ENCODE measurements around the gene FTCDNL1. TPM values are rescaled to one million over a fixed set of nuclear protein-coding genes. Genes with fewer than 3 reads are reported as not detected.

The FTCDNL1 gene
- total RNA-seq, 1 experiment from 2014 or later: 2.0 TPM

DNA sequence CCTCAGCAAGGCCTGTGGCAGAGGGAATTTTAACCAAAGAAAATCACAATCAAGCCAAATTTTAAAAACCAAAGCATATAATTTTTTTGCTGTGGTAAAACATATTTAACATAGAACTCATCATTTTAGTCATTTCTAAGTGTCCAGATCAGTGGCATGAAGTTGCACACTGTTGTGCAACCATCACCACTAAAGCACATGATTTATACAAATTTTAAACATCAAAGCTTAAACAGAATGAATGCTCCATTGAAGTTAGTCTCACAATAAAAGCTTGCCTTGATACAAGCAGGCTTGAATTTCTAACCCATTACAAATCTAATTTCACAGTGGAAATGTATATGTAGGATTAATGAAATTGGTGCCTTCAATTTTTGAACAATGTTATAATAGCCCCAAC, 31.2 kb downstream of the FTCDNL1 start:
- H3K23ac ChIP-seq (ENCODE audit: insufficient read length, low read depth, low read length): no peak overlapping the region
- H3K23me2 ChIP-seq (ENCODE audit: insufficient read length, low read depth, low read length, poor library complexity, severe bottlenecking): no peaks in the 10 kb centered on the region
- no peaks in the 10 kb centered on the region for H4K20me1 ChIP-seq (ENCODE audit: control insufficient read depth, insufficient read depth, insufficient read length)
- no peaks in the 10 kb centered on the region for H3K79me1 ChIP-seq (ENCODE audit: insufficient read depth, low read depth, low read length, poor library complexity, severe bottlenecking)
- H3K9ac ChIP-seq (ENCODE audit: extremely low read depth, insufficient read length, low read length): no peak overlapping the region
- H3K79me2 ChIP-seq (ENCODE audit: insufficient read depth, low read length): no peaks in the 10 kb centered on the region
- H2BK12ac ChIP-seq (ENCODE audit: insufficient read length, low read depth, low read length): no peak overlapping the region
- no peak overlapping the region for H2AK5ac ChIP-seq (ENCODE audit: insufficient read length, low read length)
- H3K9me3 ChIP-seq (ENCODE audit: control insufficient read depth, low read depth, low read length): no peaks in the 10 kb centered on the region
- Mint-ChIP-seq H3K27me3 (ENCODE audit: low read depth) (no peaks in the 10 kb centered on the region), H3K36me3 (ENCODE audit: insufficient read depth in 1 of 3, low read depth in 3 of 3) (no peaks in the 10 kb centered on the region), H3K4me3 (no peak overlapping the region), H3K27ac (no peak overlapping the region), H3K4me1 (peaks cover 2% of the 10 kb centered on the region in 2 experiments; a peak in 1 of 4 replicates), H3K9me3 (no peaks in the 10 kb centered on the region)
- H3T11ph ChIP-seq (ENCODE audit: low read length): no peak overlapping the region
- H3K14ac ChIP-seq (ENCODE audit: insufficient read depth, low read length): no peak overlapping the region
- H3K18ac ChIP-seq (ENCODE audit: insufficient read length, low read depth, low read length): no peak overlapping the region
- no peak overlapping the region for H2BK15ac ChIP-seq (ENCODE audit: low read depth, low read length)
- no peak overlapping the region for H4K91ac ChIP-seq (ENCODE audit: insufficient read length, low read depth, low read length)
- no peak overlapping the region for H2AFZ ChIP-seq (ENCODE audit: low read length)
- H3K4me1 ChIP-seq (ENCODE audit: insufficient read depth, low read length): no peaks in the 10 kb centered on the region
- no peak overlapping the region for H2BK5ac ChIP-seq (ENCODE audit: insufficient read length, low read length)
- no peak overlapping the region for H3K27ac ChIP-seq (ENCODE audit: insufficient read length, low read depth, low read length)
- H2BK20ac ChIP-seq (ENCODE audit: low read depth, low read length, poor library complexity, severe bottlenecking): no peak overlapping the region
- no peak for TF ChIP-seq CTCF (conservative IDR thresholded peaks at IDR 0.05)
- no peak overlapping the region for H4K8ac ChIP-seq (replicated peaks; ENCODE audit: insufficient read length, low read depth, low read length)
- no peak overlapping the region for H3K56ac ChIP-seq (ENCODE audit: insufficient read length, low read depth, low read length)
- no peak overlapping the region for H4K5ac ChIP-seq (ENCODE audit: insufficient read length, low read depth, low read length)
- H3K4me2 ChIP-seq (ENCODE audit: insufficient read depth, insufficient read length, low read length): no peak overlapping the region
- no peak for DNase-seq
- H3K27me3 ChIP-seq (ENCODE audit: insufficient read depth, low read length): no peaks in the 10 kb centered on the region
- H3K4ac ChIP-seq (ENCODE audit: low read depth, low read length): no peak overlapping the region
- no peak overlapping the region for H2BK120ac ChIP-seq (ENCODE audit: low read depth, low read length, poor library complexity, severe bottlenecking)

Measured in H9 (cell line).